Gastrocnemius medialis (tissue), 4 donors: ENCODE results near the gene RNPS1. TPM values are rescaled to one million over a fixed set of nuclear protein-coding genes. Genes with fewer than 3 reads are reported as not detected.

Source experiments
- ATAC-seq, 2 donors: fragments of 150-250 bp; one replicate each; pipeline ENCODE4 v1.9.1; 2016
- DNase-seq, 2 donors: peaks; one replicate each; pipeline ENCODE4 v3.0.0-alpha.2; 2019
- H3K27ac ChIP-seq, 4 donors: fragments of 200-600 bp; sonication (generic); 1 replicate in 1 of 4; 2 replicates in 3 of 4; pipeline ENCODE4 v1.5.1; 2016 to 2018; ENCODE audit warnings: mild to moderate bottlenecking in 2 of 4, moderate library complexity in 1 of 4
- H3K27me3 ChIP-seq, 3 donors: fragments of 200-600 bp; sonication (generic) in 2 of 3; 1 replicate in 1 of 3; 2 replicates in 2 of 3; pipeline versions ENCODE4 v1.5.1 to v1.6.0; 2016 to 2019; ENCODE audit warnings: mild to moderate bottlenecking in 1 of 3, moderate library complexity in 1 of 3
- H3K36me3 ChIP-seq, 2 donors: fragments of 200-600 bp; sonication (generic) in 1 of 2; one replicate each; pipeline ENCODE4 v1.5.1; 2017 to 2018
- H3K4me1 ChIP-seq, 2 donors: fragments of 200-600 bp; sonication (generic) in 1 of 2; one replicate each; pipeline ENCODE4 v1.5.1; 2016 to 2017; ENCODE audit warnings: mild to moderate bottlenecking in 2 of 2
- H3K4me3 ChIP-seq, 4 donors: fragments of 200-600 bp; sonication (generic) in 3 of 4; 1 replicate in 1 of 4; 2 replicates in 3 of 4; pipeline ENCODE4 v1.5.1; 2016 to 2019; ENCODE audit warnings: mild to moderate bottlenecking in 2 of 4
- H3K9me3 ChIP-seq, 3 donors: fragments of 200-600 bp; sonication (generic) in 2 of 3; 1 replicate in 1 of 3; 2 replicates in 2 of 3; pipeline ENCODE4 v1.5.1; 2016 to 2019
- CTCF ChIP-seq, 5 experiments: fragments of 450-650 bp in 3 of 5; fragments of 200-600 bp in 2 of 5; sonication (generic) in 2 of 5; IDR thresholded peaks in 4 of 5; conservative IDR thresholded peaks in 1 of 5; 1 replicate in 4 of 5; 2 replicates in 1 of 5; pipeline ENCODE4 v1.5.1; 2016 to 2019; ENCODE audit warnings: antibody characterized with exemption in 5 of 5, mild to moderate bottlenecking in 3 of 5, moderate library complexity in 3 of 5
- POLR2A ChIP-seq, 2 donors: fragments of 450-650 bp; IDR thresholded peaks; one replicate each; pipeline ENCODE4 v1.6.1; 2017; ENCODE audit warnings: antibody characterized with exemption in 2 of 2, mild to moderate bottlenecking in 2 of 2, moderate library complexity in 2 of 2
- in situ Hi-C, 4 donors: fragments of 200-750 bp; cut with MboI; loops; one replicate each; pipeline versions ENCODE4 v1.15.0 to v1.8.0; 2017; ENCODE audit warnings: low sequenced_read_pairs in 4 of 4
- intact Hi-C: fragments of 100-400 bp; cut with DNase I; formaldehyde crosslinking; loops from one replicate; pipeline ENCODE4 v1.15.1; 2023; ENCODE audit warnings: low total_unique reads
- total RNA-seq, 4 donors: library from RNA; depleted of rRNA; stranded (reverse); fragments of >200 nt; gene quantifications; one replicate each; pipeline versions ENCODE4 v1.1.0 to v1.2.3, GENCODE V29; 2016

Gene RNPS1
- total RNA-seq, 4 donors from 2014 or later: 158 to 222 (median 172) TPM

GRCh38 chr16:2275476-2276367 is 7.8 kb upstream of the RNPS1 start:
- H3K27ac ChIP-seq: no peak overlapping the region
- H3K27me3 ChIP-seq: no peaks in the 10 kb centered on the region
- in situ Hi-C loops: no loop called here
- no peak for TF ChIP-seq POLR2A (IDR thresholded peaks at IDR 0.05)
- no peak for TF ChIP-seq CTCF (IDR thresholded peaks at IDR 0.05 in 4 of 5, conservative IDR thresholded peaks at IDR 0.05 in 1 of 5)
- H3K4me3 ChIP-seq: no peak overlapping the region
- no peak for DNase-seq
- ATAC-seq: peak in 1 of 2 donors; percentile 13
- no peaks in the 10 kb centered on the region for H3K9me3 ChIP-seq
- intact Hi-C loops: no loop called here
- H3K36me3 ChIP-seq: peaks cover 0 to under 1% of the 10 kb centered on the region in 2 donors
- H3K4me1 ChIP-seq: peaks cover 8 to 13% of the 10 kb centered on the region in 2 donors

- H3K9me3 ChIP-seq: no peaks in the 10 kb centered on the region
- H3K4me1 ChIP-seq: peaks cover 16 to 25% of the 10 kb centered on the region in 2 donors
- H3K27me3 ChIP-seq: no peaks in the 10 kb centered on the region
- TF ChIP-seq POLR2A (IDR thresholded peaks at IDR 0.05): no peak
- TF ChIP-seq CTCF (IDR thresholded peaks at IDR 0.05 in 4 of 5, conservative IDR thresholded peaks at IDR 0.05 in 1 of 5): no peak
- no peak overlapping the region for H3K27ac ChIP-seq
- ATAC-seq: no peak
- H3K36me3 ChIP-seq: no peaks in the 10 kb centered on the region
- H3K4me3 ChIP-seq: no peak overlapping the region
- intact Hi-C loops: no loop called here
- no peak for DNase-seq
- in situ Hi-C loops: no loop called here
These were observed 6.0 kb upstream of the RNPS1 start for GRCh38 chr16:2273931-2274330.

- DNase-seq (no peak), ATAC-seq (no peak)
- H3K9me3 ChIP-seq: no peaks in the 10 kb centered on the region
- H3K27ac ChIP-seq: no peak overlapping the region
- in situ Hi-C loops (no loop called here), intact Hi-C loops (no loop called here)
- peaks cover 16 to 28% of the 10 kb centered on the region in 2 donors for H3K4me1 ChIP-seq
- no peak overlapping the region for H3K4me3 ChIP-seq
- no peaks in the 10 kb centered on the region for H3K36me3 ChIP-seq
- TF ChIP-seq CTCF (IDR thresholded peaks at IDR 0.05 in 4 of 5, conservative IDR thresholded peaks at IDR 0.05 in 1 of 5) (no peak), POLR2A (IDR thresholded peaks at IDR 0.05) (no peak)
- no peaks in the 10 kb centered on the region for H3K27me3 ChIP-seq
These were observed 5.6 kb upstream of the RNPS1 start for GRCh38 chr16:2273484-2273883.

DNA sequence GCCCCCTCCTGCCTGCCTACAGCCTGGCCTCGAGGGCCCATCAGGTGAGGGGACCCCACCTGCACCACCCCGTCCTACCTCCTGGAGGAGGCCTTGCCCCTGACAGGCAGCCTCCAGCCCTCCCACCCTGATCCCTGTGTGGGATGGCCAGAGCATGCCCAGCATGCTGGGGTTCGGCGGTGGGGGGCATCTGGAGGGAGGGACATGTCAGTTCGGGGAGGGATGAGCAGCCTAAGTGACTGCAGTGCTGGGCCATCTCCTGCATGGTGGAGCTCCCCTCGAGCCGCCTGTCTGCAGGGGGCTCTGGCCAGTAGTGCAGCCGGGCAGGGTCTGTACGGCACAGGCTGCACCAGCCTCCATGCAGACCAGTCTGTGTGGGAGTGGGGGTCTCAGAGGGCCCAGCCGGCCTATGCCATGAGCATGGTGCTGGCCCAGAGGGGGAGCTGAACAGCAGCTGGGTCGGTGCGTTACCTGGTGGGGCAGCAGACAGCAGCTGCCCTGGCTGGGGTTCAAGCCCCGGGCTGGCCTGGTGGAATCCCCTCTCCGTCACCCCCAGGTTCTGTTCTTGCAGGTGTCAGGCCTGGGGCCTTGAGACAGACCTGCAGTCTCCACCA is 4.0 kb upstream of the RNPS1 start:
- TF ChIP-seq CTCF (IDR thresholded peaks at IDR 0.05 in 4 of 5, conservative IDR thresholded peaks at IDR 0.05 in 1 of 5): no peak
- no peak for TF ChIP-seq POLR2A (IDR thresholded peaks at IDR 0.05)
- intact Hi-C loops: no loop called here
- no peak for ATAC-seq
- Histone ChIP-seq H3K9me3 (no peaks in the 10 kb centered on the region), H3K36me3 (no peaks in the 10 kb centered on the region), H3K27me3 (no peaks in the 10 kb centered on the region), H3K27ac (no peak overlapping the region), H3K4me3 (no peak overlapping the region), H3K4me1 (peaks cover 17 to 28% of the 10 kb centered on the region in 2 donors)
- in situ Hi-C loops: no loop called here
- no peak for DNase-seq
